LNCaP clone FGC (cell line): ENCODE measurements around the gene SRGAP2C.
"Not testable (repeated sequence)": the region's sequence is repeated elsewhere in the genome, so short reads cannot be mapped to it uniquely, and the experiment has no call there.

Source experiments
- DNase-seq: peaks from one replicate; pipeline ENCODE4 v3.0.0-alpha.2; 2011; ENCODE audit warnings: low read depth
- H3K4me3 ChIP-seq: 2 replicates; pipeline ENCODE4 v1.5.1; 2011; ENCODE audit warnings: mild to moderate bottlenecking, low read depth, low read length, control low read depth
- CTCF ChIP-seq: IDR thresholded peaks from 2 replicates; pipeline ENCODE4 v1.5.1; 2012; ENCODE audit warnings: mild to moderate bottlenecking; ENCODE audit not compliant: control insufficient read depth, insufficient read depth; ENCODE audit errors: extremely low read depth

Gene SRGAP2C

GRCh38 chr1:121184290-121185127 is at the start of gene SRGAP2C, which contains the start of gene FAM72B:
Gene SRGAP2C, plus strand, starts transcription at chr1:121184975. Its CDS starts 2,472 bp downstream, at chr1:121187447.
Gene FAM72B, minus strand, starts transcription at chr1:121184340. Its CDS starts 851 bp downstream, at chr1:121183489.
- peak within 1 kb of the TSS; percentile 52 for H3K4me3 ChIP-seq
- peak; percentile 99 for DNase-seq

- H3K4me3 ChIP-seq, DNase-seq: not testable (repeated sequence)
Observed at GRCh38 chr1:121140393-121140792, 44.4 kb upstream of the SRGAP2C start.

GRCh38 chr1:121148489-121149190 is 36.1 kb upstream of the SRGAP2C start:
- not testable (repeated sequence) for DNase-seq

GRCh38 chr1:121151294-121151693 is 33.5 kb upstream of the SRGAP2C start:
- not testable (repeated sequence) for H3K4me3 ChIP-seq

More at GRCh38 chr1:121148489-121149190, 36.1 kb upstream of the SRGAP2C start:
- H3K4me3 ChIP-seq, result not testable (repeated sequence)

GRCh38 chr1:121152788-121153187 is 32.0 kb upstream of the SRGAP2C start:
- DNase-seq, H3K4me3 ChIP-seq: not testable (repeated sequence)

More at GRCh38 chr1:121151294-121151693, 33.5 kb upstream of the SRGAP2C start:
- not testable (repeated sequence) for DNase-seq

- not testable (repeated sequence) for H3K4me3 ChIP-seq, DNase-seq
Observed at GRCh38 chr1:121154811-121155210, 30.0 kb upstream of the SRGAP2C start.

GRCh38 chr1:121155671-121156358 is 29.0 kb upstream of the SRGAP2C start:
- peak; percentile 50 for TF ChIP-seq CTCF
- not testable (repeated sequence) for DNase-seq, H3K4me3 ChIP-seq

- not testable (repeated sequence) for DNase-seq, H3K4me3 ChIP-seq
Observed at GRCh38 chr1:121156958-121157603, 27.7 kb upstream of the SRGAP2C start.

- DNase-seq, result not testable (repeated sequence)
Observed at GRCh38 chr1:121157609-121158008, 27.2 kb upstream of the SRGAP2C start.

GRCh38 chr1:121160118-121160517 is 24.7 kb upstream of the SRGAP2C start:
- not testable (repeated sequence) for H3K4me3 ChIP-seq, DNase-seq

More at GRCh38 chr1:121157609-121158008, 27.2 kb upstream of the SRGAP2C start:
- not testable (repeated sequence) for H3K4me3 ChIP-seq

- H3K4me3 ChIP-seq, DNase-seq: not testable (repeated sequence)
Observed at GRCh38 chr1:121161199-121161901, 23.4 kb upstream of the SRGAP2C start.

GRCh38 chr1:121163850-121164757 is 20.7 kb upstream of the SRGAP2C start:
- not testable (repeated sequence) for DNase-seq, H3K4me3 ChIP-seq

- H3K4me3 ChIP-seq, DNase-seq: not testable (repeated sequence)
Observed at GRCh38 chr1:121165296-121165695, 19.5 kb upstream of the SRGAP2C start.

- not testable (repeated sequence) for H3K4me3 ChIP-seq
- DNase-seq, result peak; percentile 21
Observed at GRCh38 chr1:121167225-121167738, 17.5 kb upstream of the SRGAP2C start.

GRCh38 chr1:121168152-121168668 is 16.6 kb upstream of the SRGAP2C start:
- not testable (repeated sequence) for DNase-seq, H3K4me3 ChIP-seq
